ENCODE measurements around the gene CARD9. TPM values are rescaled to one million over a fixed set of nuclear protein-coding genes. Genes with fewer than 3 reads are reported as not detected.
"Not testable (repeated sequence)": the region's sequence is repeated elsewhere in the genome, so short reads cannot be mapped to it uniquely, and the experiment has no call there.

CARD9 gene
- total RNA-seq, 1 donor from 2014 or later: under 0.01 TPM

- no peak for DNase-seq (ENCODE audit: low read depth in 2 of 2)
These were observed 8.3 kb downstream of the CARD9 start for GRCh38 chr9:136364942-136365774.

GRCh38 chr9:136363949-136364748 lies 9.3 kb downstream of the CARD9 start:
- DNase-seq (ENCODE audit: low read depth in 2 of 2): no peak

- peak; percentile 95 to 96 for DNase-seq (ENCODE audit: low read depth in 2 of 2)
These were observed 10.1 kb downstream of the CARD9 start, which contains the start of gene DNLZ for GRCh38 chr9:136363106-136363948. Gene DNLZ (minus strand): TSS chr9:136363744. CDS start chr9:136363714, 30 bp downstream.

- DNase-seq (ENCODE audit: low read depth in 2 of 2): no peak
These were observed 11.1 kb downstream of the CARD9 start for GRCh38 chr9:136362450-136362784.

- no peak for DNase-seq (ENCODE audit: low read depth in 2 of 2)
These were observed 11.6 kb downstream of the CARD9 start for GRCh38 chr9:136361754-136362449.

- DNase-seq (ENCODE audit: low read depth in 2 of 2): peak in 1 of 2 donors; percentile 35
These were observed 12.3 kb downstream of the CARD9 start for GRCh38 chr9:136361047-136361753.

- DNase-seq (ENCODE audit: low read depth in 2 of 2): no peak
These were observed 13.4 kb downstream of the CARD9 start for GRCh38 chr9:136359774-136360718.

- no peak for DNase-seq (ENCODE audit: low read depth in 2 of 2)
These were observed 14.6 kb downstream of the CARD9 start for GRCh38 chr9:136358888-136359287.

GRCh38 chr9:136358016-136358415 lies 15.5 kb downstream of the CARD9 start:
- DNase-seq (ENCODE audit: low read depth in 2 of 2): no peak

GRCh38 chr9:136357202-136357725 lies 16.2 kb downstream of the CARD9 start:
- DNase-seq (ENCODE audit: low read depth in 2 of 2): no peak

GRCh38 chr9:136355616-136356557 lies 17.6 kb downstream of the CARD9 start:
- no peak for DNase-seq (ENCODE audit: low read depth in 2 of 2)

- DNase-seq (ENCODE audit: low read depth in 2 of 2): no peak
These were observed 18.8 kb downstream of the CARD9 start for GRCh38 chr9:136354592-136355085.

- DNase-seq (ENCODE audit: low read depth in 2 of 2): no peak
These were observed 19.5 kb downstream of the CARD9 start for GRCh38 chr9:136353757-136354488.

GRCh38 chr9:136353088-136353487 lies 20.4 kb downstream of the CARD9 start:
- no peak for DNase-seq (ENCODE audit: low read depth in 2 of 2)

GRCh38 chr9:136352682-136353081 lies 20.8 kb downstream of the CARD9 start:
- DNase-seq (ENCODE audit: low read depth in 2 of 2): no peak

- not testable (repeated sequence) for DNase-seq (ENCODE audit: low read depth in 2 of 2)
These were observed 21.6 kb downstream of the CARD9 start for GRCh38 chr9:136351868-136352267.

GRCh38 chr9:136351252-136351800 lies 22.1 kb downstream of the CARD9 start:
- DNase-seq (ENCODE audit: low read depth in 2 of 2): no peak
